PC-9 (cell line): Measurements from ENCODE around the gene BRI3.

Source experiments
- CTCF ChIP-seq: fragments of 200-600 bp; sonication (generic); conservative IDR thresholded peaks from 2 replicates; pipeline ENCODE4 v1.6.1; 2017; ENCODE audit warnings: mixed run types, antibody characterized with exemption, mild to moderate bottlenecking, moderate library complexity
- EZH2 ChIP-seq: fragments of 200-600 bp; sonication (generic); IDR thresholded peaks from 2 replicates; pipeline ENCODE4 v1.8.0; 2017; ENCODE audit warnings: antibody characterized with exemption, low read depth

- TF ChIP-seq CTCF = no peak
- TF ChIP-seq EZH2 = no peak
These were observed at the start of gene BRI3 for GRCh38 chr7:98280791-98281756.
